Activated CD4-positive, alpha-beta T cell treated with anti-CD3 and anti-CD28 coated beads, Interleukin-2, amount 50 U/mL, for 48 hours (primary cell): Measurements from ENCODE around the gene ERCC3.
"Not testable (repeated sequence)": the region's sequence is repeated elsewhere in the genome, so short reads cannot be mapped to it uniquely, and the experiment has no call there.

Experiments used
- DNase-seq, 2 experiments: peaks; one replicate each; pipeline ENCODE4 v3.0.0-alpha.2; 2020

ERCC3 gene

DNA sequence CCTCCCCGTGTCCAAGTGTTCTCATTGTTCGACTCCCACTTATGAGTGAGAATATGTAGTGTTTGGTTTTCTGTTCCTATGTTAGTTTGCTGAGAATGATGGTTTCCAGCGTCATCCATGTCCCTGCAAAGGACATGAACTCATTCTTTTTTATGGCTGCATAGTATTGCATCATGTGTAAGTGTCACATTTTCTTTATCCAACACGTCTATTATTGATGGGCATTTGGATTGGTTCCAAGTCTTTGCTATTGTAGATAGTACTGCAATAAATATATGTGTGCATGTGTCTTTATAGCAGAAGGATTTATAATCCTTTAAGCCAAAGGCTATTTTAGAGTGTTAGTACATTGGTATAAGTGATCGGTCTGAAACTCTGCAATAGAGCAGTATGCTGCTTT lies 69.8 kb downstream of the ERCC3 start:
- DNase-seq = not testable (repeated sequence)

DNA sequence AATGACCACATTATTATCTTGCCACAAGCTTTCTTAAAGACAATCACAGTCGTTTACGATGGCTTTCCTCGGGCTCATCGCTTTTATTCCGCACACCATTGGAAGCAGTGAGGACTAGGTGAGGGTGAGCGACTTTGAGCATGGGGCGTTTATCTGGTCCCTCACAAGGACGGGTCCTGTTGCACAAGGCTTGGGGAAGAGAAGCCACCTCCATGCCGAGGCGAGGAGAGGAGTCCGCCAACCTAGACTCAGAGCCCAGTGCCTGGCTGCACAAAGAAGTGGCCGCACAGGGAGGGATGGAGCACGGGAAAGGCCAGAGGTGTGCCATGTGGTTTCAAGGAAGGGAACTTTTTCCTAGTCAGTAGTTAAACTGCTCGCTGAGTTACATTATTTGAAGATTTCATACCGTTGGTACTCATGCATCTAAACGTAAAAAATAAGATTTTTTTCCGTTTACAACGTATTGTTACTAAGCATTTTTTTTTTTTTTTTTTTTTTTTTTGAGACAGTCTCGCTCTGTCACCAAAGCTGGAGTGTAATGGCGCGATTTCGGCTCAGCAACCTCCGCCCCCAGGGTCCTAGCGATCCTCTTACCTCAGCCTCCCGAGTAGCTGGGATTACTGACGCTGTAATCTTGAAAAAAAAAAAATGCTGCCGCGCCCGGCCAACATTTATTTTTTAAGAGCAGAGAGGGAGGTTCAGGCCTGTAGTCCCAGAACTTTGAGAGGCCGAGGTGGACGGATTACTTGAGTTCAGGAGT lies 73.0 kb downstream of the ERCC3 start:
- no peak for DNase-seq

DNA sequence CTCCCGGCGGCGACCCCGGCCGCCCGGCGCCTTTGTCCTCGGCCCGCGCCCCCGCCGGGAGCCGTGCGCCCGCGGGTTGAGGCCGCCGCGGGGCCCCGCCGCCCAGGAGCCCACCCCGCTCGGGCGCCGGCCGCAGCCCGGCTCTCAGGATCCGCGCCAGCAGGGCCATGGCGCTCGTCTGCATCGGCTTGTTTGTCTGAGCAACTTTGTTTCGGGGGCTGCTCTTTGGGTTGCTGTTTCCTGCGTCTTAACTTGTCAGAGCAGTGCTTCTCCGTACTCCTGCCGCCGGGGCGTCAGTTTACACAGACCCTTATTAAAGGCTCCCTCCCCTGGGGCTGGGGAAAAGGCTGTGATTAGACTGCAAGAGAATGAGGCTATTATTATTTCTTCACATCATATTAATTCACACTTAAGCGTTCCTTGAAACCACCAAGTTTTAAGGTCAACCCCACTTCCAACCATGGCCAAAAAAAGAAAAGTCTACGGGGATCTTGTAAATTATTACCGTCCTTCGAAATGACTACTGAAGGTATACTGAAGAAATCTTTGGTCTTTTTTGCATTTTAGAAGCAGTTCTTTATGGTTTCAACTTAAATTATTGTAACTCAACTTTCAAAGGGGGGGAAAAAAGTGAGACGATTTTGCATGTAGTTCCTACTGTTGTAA lies 73.7 kb downstream of the ERCC3 start, which contains the start of gene CYP27C1:
Gene CYP27C1 (minus strand): TSS at position 198 of the 666 bp plus-strand sequence. CDS start 29 bp downstream, at position 169.
- DNase-seq = peak in 1 of 2 experiments; percentile 10

DNA sequence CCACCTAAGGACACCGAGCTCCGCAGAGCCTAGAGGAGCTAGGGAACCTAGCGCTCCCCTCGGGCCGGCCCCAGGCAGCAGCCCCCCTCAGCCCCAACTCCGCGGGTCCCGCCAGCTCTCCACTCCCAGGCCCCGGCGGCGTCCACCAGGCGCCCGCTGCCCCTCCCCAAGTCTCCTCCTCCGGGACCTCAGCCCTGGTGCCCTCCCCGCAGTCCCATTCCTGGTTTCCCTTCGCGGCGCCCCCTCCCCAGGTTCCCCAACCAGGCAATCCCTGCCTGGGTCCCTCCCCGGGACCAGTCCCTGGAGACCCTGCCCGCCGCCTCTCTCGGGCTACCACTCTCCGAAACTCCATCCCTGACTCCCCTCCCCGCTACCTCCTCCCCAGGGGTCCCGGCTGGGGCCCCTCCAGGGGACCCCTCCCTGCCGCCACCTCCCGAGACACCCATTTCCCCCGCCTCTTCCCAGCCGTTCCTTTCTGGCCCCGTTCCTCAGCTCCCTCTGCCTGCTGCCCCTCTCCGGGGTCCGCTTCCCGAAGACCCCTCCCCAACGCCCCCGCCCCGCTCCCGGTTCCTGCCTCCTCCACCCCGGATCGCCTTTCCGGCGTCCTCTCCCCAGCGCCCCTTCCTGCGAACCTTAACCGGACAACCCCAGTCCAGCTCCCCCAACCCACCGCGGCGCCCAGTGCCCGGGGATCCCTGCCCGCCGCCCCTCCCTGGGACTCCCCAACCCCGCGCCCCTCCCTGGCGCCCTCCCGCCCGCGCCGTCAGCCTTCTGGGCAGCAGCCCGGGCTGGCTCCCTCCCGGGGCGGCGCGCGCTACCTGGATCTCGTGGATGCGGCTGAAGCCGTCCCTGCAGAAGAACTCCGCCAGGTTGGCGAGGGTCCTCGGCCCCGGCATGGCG lies 74.5 kb downstream of the ERCC3 start:
- DNase-seq = no peak

DNA sequence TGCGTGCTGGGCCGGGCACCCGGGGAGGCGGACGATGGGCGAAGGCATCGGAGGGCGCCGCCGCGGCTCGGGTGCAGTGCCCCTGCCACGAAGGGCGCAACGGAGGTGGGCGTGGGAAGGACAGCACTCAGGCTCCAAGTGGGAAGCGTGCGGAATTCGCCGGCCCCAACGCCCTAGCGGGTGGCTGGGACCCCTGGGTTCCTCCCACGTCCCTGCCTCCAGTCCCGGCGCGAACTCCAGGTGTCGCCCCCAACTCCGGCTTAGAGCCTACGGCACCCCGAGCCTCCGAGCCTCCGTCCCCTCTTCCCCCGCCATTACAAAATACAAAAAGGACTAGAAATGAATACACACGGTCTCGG lies 75.2 kb downstream of the ERCC3 start:
- DNase-seq = no peak

DNA sequence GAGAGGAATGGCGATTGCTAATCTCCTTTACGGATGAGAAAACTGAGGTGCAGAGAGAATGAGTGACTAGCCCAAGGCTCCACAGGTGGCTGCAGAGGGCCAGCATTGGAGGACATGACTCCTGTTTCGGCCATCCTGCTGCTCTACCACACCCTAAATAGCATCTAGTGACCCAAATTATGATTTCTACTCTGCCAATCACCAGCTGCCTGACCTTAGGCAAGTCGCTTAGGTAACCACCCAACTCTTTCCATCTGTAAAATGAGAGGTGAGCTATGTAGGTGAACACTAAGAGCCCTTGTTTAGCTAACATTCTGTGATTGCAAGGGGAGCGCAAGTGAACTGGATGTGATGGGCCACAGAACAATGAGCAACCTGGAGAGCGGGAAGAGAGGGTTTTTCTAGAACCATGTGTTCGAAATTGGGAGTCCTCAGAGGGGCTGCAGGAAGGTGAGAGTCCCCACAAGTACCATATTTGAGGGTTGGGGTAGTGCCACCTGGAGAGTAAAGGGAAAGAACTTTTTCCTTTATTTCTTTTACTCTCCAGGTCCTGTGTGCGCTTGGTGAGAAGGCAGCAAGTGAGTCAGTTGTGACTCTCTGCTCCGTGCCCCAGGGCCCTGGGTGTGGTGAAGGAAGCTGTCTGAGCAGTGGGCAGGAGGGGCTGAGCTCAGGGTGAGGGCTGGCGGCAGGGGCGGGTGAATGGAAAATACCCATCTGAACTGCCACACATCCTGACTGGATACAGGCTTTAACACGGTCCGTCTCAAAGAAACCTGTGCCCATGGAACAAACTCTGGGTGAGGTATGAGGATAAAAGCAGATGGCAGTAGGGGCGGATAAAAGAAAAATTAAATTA lies 76.2 kb downstream of the ERCC3 start:
- peak; percentile 15 to 39 for DNase-seq

DNA sequence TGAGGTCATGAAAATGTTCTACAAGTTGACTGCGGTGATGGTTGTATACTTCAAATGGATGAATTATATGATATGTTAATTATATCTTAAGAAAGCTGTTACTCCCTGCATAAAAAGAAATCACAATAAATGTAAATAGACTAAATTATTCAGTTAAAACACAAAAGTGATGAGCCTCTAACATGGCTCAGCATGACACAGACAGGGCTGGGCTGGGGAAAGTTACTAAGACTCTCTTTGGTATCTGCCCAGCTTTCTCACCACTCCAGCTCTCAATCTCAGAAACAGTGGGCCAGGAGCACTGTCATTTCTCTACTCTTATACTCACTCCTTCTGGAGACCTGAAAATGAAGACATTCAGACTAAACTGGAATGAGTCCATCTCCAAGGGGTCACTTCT lies 77.4 kb downstream of the ERCC3 start:
- no peak for DNase-seq

DNA sequence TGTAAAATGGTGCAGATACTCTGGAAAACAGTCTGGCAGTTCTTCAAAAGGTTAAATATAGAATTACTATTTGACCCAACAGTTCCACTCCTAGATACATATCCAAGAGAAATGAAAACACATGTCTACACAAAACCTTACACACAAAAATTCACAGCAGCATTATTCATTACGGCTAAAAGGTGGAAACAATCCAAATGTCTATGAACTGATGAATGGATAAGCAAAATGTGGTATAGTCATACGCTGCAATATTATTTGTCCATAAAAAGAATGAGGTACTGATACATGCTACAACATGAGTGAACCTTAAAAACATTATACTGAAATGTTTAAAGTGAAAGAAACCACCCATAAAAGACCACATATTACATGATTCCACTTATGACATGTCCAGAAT lies 77.8 kb downstream of the ERCC3 start:
- no peak for DNase-seq

DNA sequence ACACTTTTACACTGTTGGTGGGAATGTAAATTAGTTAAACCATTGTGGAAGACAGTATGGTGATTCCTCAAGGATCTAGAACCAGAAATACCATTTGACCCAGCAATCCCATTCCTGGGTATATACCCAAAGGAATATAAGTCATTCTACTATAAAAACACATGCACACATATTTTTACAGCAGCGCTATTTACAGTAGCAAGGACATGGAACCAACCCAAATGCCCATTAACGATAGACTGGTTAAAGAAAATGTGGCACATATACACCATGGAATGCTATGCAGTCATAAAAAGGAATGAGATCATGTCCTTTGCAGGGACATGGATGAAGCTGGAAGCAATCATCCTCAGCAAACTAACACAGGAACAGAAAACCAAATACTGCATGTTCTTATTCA lies 79.7 kb downstream of the ERCC3 start:
- DNase-seq = not testable (repeated sequence)

DNA sequence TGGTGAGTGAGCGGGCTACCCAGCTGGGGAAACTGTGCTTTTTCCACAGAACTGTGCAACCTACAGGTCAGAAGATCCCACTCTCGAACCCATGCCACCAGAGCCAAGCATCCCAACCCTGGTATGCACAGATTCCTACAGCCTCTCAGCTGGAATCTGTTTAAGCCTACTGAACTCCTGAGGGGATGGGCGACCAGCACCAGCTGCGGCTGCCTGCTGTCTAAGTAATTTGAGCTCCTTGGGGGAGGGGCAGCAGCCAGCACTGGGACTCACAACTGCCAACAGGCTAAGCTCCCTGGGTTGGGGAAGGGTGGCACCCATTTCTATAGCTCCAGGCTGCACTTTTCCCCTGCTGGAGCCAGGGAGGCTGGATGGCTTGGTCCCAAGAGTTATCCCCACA lies 85.6 kb downstream of the ERCC3 start:
- DNase-seq = no peak
